ENCODE measurements around the gene CCDC40. TPM values are rescaled to one million over a fixed set of nuclear protein-coding genes. Genes with fewer than 3 reads are reported as not detected.

Gene CCDC40
- total and polyA plus RNA-seq, 2 of the 13 experiments (the other 11 are each of a cell fraction or from before 2014, with no cell fraction given): 4.1 to 5.5 TPM

- TF ChIP-seq ZFP82 (CRISPR knock-in tag; IDR thresholded peaks at IDR 0.05; ENCODE audit: borderline replicate concordance): peak; percentile 84
- no peak for TF ChIP-seq ZNF3 (CRISPR knock-in tag; IDR thresholded peaks at IDR 0.05)
- no peak for TF ChIP-seq ZBTB26 (CRISPR knock-in tag; IDR thresholded peaks at IDR 0.05; ENCODE audit: borderline replicate concordance)
- peak; percentile 98 for TF ChIP-seq ZBED4 (CRISPR knock-in tag; IDR thresholded peaks at IDR 0.05; ENCODE audit: borderline replicate concordance)
- TF ChIP-seq, protein P1, sequence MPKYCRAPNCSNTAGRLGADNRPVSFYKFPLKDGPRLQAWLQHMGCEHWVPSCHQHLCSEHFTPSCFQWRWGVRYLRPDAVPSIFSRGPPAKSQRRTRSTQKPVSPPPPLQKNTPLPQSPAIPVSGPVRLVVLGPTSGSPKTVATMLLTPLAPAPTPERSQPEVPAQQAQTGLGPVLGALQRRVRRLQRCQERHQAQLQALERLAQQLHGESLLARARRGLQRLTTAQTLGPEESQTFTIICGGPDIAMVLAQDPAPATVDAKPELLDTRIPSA (CRISPR knock-in tag; IDR thresholded peaks at IDR 0.05; ENCODE audit: borderline replicate concordance): 0 out of 2 replicates have a peak, but pooled peaks have one; percentile 85
- TF ChIP-seq, protein P2, sequence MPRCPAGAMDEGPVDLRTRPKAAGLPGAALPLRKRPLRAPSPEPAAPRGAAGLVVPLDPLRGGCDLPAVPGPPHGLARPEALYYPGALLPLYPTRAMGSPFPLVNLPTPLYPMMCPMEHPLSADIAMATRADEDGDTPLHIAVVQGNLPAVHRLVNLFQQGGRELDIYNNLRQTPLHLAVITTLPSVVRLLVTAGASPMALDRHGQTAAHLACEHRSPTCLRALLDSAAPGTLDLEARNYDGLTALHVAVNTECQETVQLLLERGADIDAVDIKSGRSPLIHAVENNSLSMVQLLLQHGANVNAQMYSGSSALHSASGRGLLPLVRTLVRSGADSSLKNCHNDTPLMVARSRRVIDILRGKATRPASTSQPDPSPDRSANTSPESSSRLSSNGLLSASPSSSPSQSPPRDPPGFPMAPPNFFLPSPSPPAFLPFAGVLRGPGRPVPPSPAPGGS (CRISPR knock-in tag; IDR thresholded peaks at IDR 0.05): no peak; the same call in none of the 2 replicates
- peak; percentile 29; the same call in 1 of the 2 replicates for TF ChIP-seq TSC22D2 (CRISPR knock-in tag; IDR thresholded peaks at IDR 0.05; ENCODE audit: borderline replicate concordance)
- TF ChIP-seq, protein P3, sequence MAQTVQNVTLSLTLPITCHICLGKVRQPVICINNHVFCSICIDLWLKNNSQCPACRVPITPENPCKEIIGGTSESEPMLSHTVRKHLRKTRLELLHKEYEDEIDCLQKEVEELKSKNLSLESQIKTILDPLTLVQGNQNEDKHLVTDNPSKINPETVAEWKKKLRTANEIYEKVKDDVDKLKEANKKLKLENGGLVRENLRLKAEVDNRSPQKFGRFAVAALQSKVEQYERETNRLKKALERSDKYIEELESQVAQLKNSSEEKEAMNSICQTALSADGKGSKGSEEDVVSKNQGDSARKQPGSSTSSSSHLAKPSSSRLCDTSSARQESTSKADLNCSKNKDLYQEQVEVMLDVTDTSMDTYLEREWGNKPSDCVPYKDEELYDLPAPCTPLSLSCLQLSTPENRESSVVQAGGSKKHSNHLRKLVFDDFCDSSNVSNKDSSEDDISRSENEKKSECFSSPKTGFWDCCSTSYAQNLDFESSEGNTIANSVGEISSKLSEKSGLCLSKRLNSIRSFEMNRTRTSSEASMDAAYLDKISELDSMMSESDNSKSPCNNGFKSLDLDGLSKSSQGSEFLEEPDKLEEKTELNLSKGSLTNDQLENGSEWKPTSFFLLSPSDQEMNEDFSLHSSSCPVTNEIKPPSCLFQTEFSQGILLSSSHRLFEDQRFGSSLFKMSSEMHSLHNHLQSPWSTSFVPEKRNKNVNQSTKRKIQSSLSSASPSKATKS (CRISPR knock-in tag; IDR thresholded peaks at IDR 0.05): no peak
- TF ChIP-seq, protein P4, sequence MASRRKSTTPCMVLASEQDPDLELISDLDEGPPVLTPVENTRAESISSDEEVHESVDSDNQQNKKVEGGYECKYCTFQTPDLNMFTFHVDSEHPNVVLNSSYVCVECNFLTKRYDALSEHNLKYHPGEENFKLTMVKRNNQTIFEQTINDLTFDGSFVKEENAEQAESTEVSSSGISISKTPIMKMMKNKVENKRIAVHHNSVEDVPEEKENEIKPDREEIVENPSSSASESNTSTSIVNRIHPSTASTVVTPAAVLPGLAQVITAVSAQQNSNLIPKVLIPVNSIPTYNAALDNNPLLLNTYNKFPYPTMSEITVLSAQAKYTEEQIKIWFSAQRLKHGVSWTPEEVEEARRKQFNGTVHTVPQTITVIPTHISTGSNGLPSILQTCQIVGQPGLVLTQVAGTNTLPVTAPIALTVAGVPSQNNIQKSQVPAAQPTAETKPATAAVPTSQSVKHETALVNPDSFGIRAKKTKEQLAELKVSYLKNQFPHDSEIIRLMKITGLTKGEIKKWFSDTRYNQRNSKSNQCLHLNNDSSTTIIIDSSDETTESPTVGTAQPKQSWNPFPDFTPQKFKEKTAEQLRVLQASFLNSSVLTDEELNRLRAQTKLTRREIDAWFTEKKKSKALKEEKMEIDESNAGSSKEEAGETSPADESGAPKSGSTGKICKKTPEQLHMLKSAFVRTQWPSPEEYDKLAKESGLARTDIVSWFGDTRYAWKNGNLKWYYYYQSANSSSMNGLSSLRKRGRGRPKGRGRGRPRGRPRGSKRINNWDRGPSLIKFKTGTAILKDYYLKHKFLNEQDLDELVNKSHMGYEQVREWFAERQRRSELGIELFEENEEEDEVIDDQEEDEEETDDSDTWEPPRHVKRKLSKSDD (CRISPR knock-in tag; IDR thresholded peaks at IDR 0.05; ENCODE audit: low read depth): peak; percentile 50
- TF ChIP-seq PHF5A (CRISPR knock-in tag; IDR thresholded peaks at IDR 0.05; ENCODE audit: low read depth, unreplicated experiment): no peak
- peak; percentile 94 for TF ChIP-seq MAZ (IDR thresholded peaks at IDR 0.05; ENCODE audit: borderline replicate concordance, low read depth, low read length)
- TF ChIP-seq MAZ (CRISPR knock-in tag; IDR thresholded peaks at IDR 0.05; ENCODE audit: low read depth): peak; percentile 86
These were observed at the start of gene CCDC40 (continued) for GRCh38 chr17:80035937-80036714.
